Measurements from ENCODE around the gene IPO11.

DNA sequence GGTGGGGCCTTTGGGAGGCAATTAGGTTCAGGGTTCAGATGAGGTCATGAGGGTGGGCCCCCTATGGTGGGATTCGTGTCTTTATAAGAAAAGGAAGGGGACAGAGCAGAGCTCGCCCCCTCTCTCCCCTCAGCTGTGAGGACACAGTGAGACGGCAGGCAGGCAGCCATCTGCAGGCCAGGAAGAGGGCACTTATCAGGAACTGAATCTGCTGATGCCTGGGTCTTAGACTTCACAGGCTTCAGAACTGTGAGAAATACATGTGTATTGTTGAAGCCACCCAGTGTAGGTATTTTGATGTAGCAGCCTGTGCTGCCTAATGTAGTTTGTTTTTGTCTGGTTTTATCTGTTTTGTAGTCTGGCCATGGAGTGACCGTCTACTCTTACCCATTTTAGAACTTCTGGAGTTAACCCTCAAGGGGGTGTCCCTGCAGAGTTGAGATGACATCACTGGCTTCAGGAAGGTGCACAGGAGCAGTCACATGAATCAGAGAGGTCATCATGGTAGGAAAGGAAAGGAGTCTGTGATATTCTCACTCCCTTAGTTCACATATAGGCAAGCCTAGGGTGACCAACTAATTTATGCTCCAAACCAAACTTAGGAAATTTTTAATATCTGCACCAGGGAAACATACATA is 237.0 kb downstream of the IPO11 start:
- TF ChIP-seq CTCF (IDR thresholded peaks at IDR 0.05) (no peak), POLR2A (IDR thresholded peaks at IDR 0.05) (no peak)
